ENCODE results near the gene UNC5A.

The UNC5A gene

GRCh38 chr5:176847148-176847547 is 36.8 kb downstream of the UNC5A start:
- H3K4me3 ChIP-seq (replicated peaks; ENCODE audit: low read depth, low read length) = no peak overlapping the region
- no peak for DNase-seq (ENCODE audit: extremely low read depth, insufficient read length)
- no peaks in the 10 kb centered on the region for H3K36me3 ChIP-seq (ENCODE audit: control insufficient read depth, insufficient read depth, low read length)
- TF ChIP-seq CTCF (IDR thresholded peaks at IDR 0.05; ENCODE audit: insufficient read depth, low read length, poor library complexity, severe bottlenecking) = no peak
- H3K27me3 ChIP-seq (replicated peaks; ENCODE audit: control insufficient read depth, insufficient read depth, low read length) = peaks cover 2% of the 10 kb centered on the region; the same call in 1 of the 2 replicates

- no peak for DNase-seq (ENCODE audit: extremely low read depth, insufficient read length)
- peaks cover 2% of the 10 kb centered on the region; the same call in 1 of the 2 replicates for H3K27me3 ChIP-seq (replicated peaks; ENCODE audit: control insufficient read depth, insufficient read depth, low read length)
- TF ChIP-seq CTCF (IDR thresholded peaks at IDR 0.05; ENCODE audit: insufficient read depth, low read length, poor library complexity, severe bottlenecking) = no peak
These were observed 37.4 kb downstream of the UNC5A start for GRCh38 chr5:176847726-176848290.

GRCh38 chr5:176848651-176849050 is 38.3 kb downstream of the UNC5A start:
- DNase-seq (ENCODE audit: extremely low read depth, insufficient read length) = no peak
- Histone ChIP-seq H3K27me3 (replicated peaks; ENCODE audit: control insufficient read depth, insufficient read depth, low read length) (peaks cover 2% of the 10 kb centered on the region; the same call in 1 of the 2 replicates), H3K36me3 (ENCODE audit: control insufficient read depth, insufficient read depth, low read length) (no peaks in the 10 kb centered on the region), H3K4me3 (replicated peaks; ENCODE audit: low read depth, low read length) (no peak overlapping the region)
- no peak for TF ChIP-seq CTCF (IDR thresholded peaks at IDR 0.05; ENCODE audit: insufficient read depth, low read length, poor library complexity, severe bottlenecking)

More at GRCh38 chr5:176847726-176848290, 37.4 kb downstream of the UNC5A start:
- H3K36me3 ChIP-seq (ENCODE audit: control insufficient read depth, insufficient read depth, low read length) = no peaks in the 10 kb centered on the region
- no peak overlapping the region for H3K4me3 ChIP-seq (replicated peaks; ENCODE audit: low read depth, low read length)

DNA sequence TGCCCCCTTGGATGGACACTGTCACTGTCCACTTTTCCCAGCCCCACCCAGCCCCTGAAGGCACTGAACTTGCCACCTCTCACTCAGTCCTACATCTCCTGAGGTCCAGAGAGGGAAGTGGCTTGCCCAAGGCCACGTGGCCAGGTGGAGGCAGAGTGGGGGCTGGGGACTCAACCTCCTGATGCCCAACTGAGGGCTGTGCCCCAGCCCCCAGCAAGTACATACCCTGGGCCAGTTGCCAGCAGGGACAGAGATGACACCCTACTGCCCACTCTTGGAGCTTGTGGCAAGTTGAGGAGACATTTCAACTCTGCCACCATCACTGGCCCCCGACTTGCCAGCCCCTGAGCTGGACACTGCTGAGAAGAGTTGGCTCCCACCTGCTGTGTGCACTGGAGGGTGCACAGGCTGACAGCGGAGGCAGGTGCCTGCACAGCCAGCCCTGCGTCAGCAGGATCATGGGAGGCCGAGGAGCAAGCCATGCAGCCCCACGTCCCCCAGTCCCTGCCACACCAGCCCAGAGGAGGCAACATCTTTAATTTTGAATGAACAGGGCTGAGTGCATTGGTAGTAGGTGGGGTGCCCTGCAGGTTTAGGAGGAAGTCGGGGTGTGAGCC is 39.4 kb downstream of the UNC5A start:
- no peak for TF ChIP-seq CTCF (IDR thresholded peaks at IDR 0.05; ENCODE audit: insufficient read depth, low read length, poor library complexity, severe bottlenecking)
- peaks cover 2% of the 10 kb centered on the region; the same call in 1 of the 2 replicates for H3K27me3 ChIP-seq (replicated peaks; ENCODE audit: control insufficient read depth, insufficient read depth, low read length)
- DNase-seq (ENCODE audit: extremely low read depth, insufficient read length) = no peak
- no peak overlapping the region for H3K4me3 ChIP-seq (replicated peaks; ENCODE audit: low read depth, low read length)
- no peaks in the 10 kb centered on the region for H3K36me3 ChIP-seq (ENCODE audit: control insufficient read depth, insufficient read depth, low read length)

DNA sequence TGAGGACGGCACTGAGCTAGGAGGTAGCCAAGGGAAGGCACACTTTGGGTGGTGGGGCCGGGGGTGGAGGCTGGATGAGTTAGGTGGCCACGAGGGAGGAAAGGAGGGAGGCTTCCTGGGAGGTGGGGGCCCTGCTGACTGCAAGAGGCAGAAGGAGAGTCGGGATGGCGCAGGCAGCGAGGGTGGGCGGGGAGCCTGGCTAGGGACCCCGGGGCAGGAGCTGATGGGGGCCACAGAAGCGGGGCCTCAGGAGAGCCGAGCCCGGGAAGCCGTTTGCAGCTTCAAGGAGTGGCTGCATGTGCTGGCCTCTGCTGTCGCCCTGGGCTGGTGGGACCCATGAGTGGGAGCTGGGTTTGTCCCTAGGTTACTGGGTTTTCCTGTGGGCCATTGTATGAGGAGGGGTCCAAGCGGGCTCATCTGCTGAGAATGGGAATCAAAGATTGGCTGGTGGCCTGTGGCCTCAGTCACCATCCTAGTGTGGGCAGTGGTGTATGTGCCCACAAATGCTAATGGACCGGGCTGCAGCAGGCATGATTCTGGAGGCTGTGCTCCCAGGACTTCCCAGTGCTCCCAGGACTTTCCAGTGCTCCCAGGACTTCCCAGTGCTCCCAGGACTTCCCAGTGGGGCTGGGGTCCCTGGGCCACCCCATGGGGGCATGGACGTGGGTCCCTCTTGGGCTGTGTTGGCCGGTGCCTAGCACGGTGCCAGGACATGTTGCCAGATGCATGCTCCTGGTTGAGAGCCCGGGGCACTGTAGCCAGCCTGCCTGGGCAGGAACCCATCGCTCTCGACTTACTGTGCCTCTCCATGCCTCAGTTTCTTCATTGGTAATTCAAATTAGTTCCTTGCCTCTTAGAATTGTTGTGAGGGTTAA is 40.2 kb downstream of the UNC5A start:
- Histone ChIP-seq H3K27me3 (replicated peaks; ENCODE audit: control insufficient read depth, insufficient read depth, low read length) (peaks cover 2% of the 10 kb centered on the region; the same call in 1 of the 2 replicates), H3K4me3 (replicated peaks; ENCODE audit: low read depth, low read length) (no peak overlapping the region), H3K36me3 (ENCODE audit: control insufficient read depth, insufficient read depth, low read length) (no peaks in the 10 kb centered on the region)
- TF ChIP-seq CTCF (IDR thresholded peaks at IDR 0.05; ENCODE audit: insufficient read depth, low read length, poor library complexity, severe bottlenecking) = no peak
- DNase-seq (ENCODE audit: extremely low read depth, insufficient read length) = no peak

Data from GM06990 (cell line).